HG03469 (cell line): Measurements from ENCODE around the gene SLC44A5.
"Not testable (repeated sequence)": the region's sequence is repeated elsewhere in the genome, so short reads cannot be mapped to it uniquely, and the experiment has no call there.

Experiments
- ATAC-seq: cut with Tn5 transposase; IDR thresholded peaks from one replicate; pipeline ENCODE4 v1.9.1; 2021; ENCODE audit warnings: mild to moderate bottlenecking, moderate library complexity, moderate number of reproducible peaks; ENCODE audit not compliant: unreplicated experiment

SLC44A5 gene

GRCh38 chr1:75392278-75392677 lies 218.6 kb downstream of the SLC44A5 start:
- ATAC-seq, result peak; percentile 76

- not testable (repeated sequence) for ATAC-seq
Observed at GRCh38 chr1:75375476-75376447, 235.2 kb downstream of the SLC44A5 start.

GRCh38 chr1:75373542-75374159 lies 237.3 kb downstream of the SLC44A5 start:
- ATAC-seq, result no peak

- ATAC-seq, result no peak
Observed at GRCh38 chr1:75366595-75366994, 244.3 kb downstream of the SLC44A5 start.

- no peak for ATAC-seq
Observed at GRCh38 chr1:75361260-75361659, 249.7 kb downstream of the SLC44A5 start.

GRCh38 chr1:75354267-75354666 lies 256.6 kb downstream of the SLC44A5 start:
- ATAC-seq, result not testable (repeated sequence)

- ATAC-seq, result no peak
Observed at GRCh38 chr1:75353051-75353450, 257.9 kb downstream of the SLC44A5 start.

GRCh38 chr1:75345538-75346292 lies 265.2 kb downstream of the SLC44A5 start:
- no peak for ATAC-seq

- ATAC-seq, result no peak
Observed at GRCh38 chr1:75342786-75343185, 268.1 kb downstream of the SLC44A5 start.

GRCh38 chr1:75341537-75341936 lies 269.4 kb downstream of the SLC44A5 start:
- ATAC-seq, result peak; percentile 32

GRCh38 chr1:75338616-75339483 lies 272.1 kb downstream of the SLC44A5 start:
- peak; percentile 93 for ATAC-seq

GRCh38 chr1:75334876-75335389 lies 276.0 kb downstream of the SLC44A5 start:
- ATAC-seq, result no peak

- ATAC-seq, result no peak
Observed at GRCh38 chr1:75330624-75331023, 280.3 kb downstream of the SLC44A5 start.

GRCh38 chr1:75328691-75329090 lies 282.2 kb downstream of the SLC44A5 start:
- no peak for ATAC-seq

- no peak for ATAC-seq
Observed at GRCh38 chr1:75327395-75327794, 283.5 kb downstream of the SLC44A5 start.

GRCh38 chr1:75317976-75318375 lies 292.9 kb downstream of the SLC44A5 start:
- no peak for ATAC-seq

- ATAC-seq, result no peak
Observed at GRCh38 chr1:75316230-75316629, 294.7 kb downstream of the SLC44A5 start.

GRCh38 chr1:75312620-75313019 lies 298.3 kb downstream of the SLC44A5 start:
- ATAC-seq, result no peak

- ATAC-seq, result no peak
Observed at GRCh38 chr1:75310067-75310466, 300.8 kb downstream of the SLC44A5 start.

- no peak for ATAC-seq
Observed at GRCh38 chr1:75308365-75308764, 302.5 kb downstream of the SLC44A5 start.
